Lower leg skin (tissue), 4 donors: ENCODE results near the gene NPB. TPM values are rescaled to one million over a fixed set of nuclear protein-coding genes. Genes with fewer than 3 reads are reported as not detected.

Source experiments
- DNase-seq, 2 donors: peaks; one replicate each; pipeline ENCODE4 v3.0.0-alpha.2; 2019; ENCODE audit warnings: low spot score in 2 of 2
- H3K4me3 ChIP-seq: fragments of 200-600 bp; sonication (generic); 2 replicates; pipeline ENCODE4 v1.5.1; 2017; ENCODE audit warnings: mild to moderate bottlenecking, low read depth; ENCODE audit not compliant: poor library complexity, severe bottlenecking
- CTCF ChIP-seq, 3 donors: fragments of 450-650 bp; IDR thresholded peaks; one replicate each; pipeline ENCODE4 v1.5.1; 2016; ENCODE audit warnings: antibody characterized with exemption in 3 of 3, mild to moderate bottlenecking in 3 of 3, moderate library complexity in 2 of 3
- POLR2A ChIP-seq, 2 donors: fragments of 450-650 bp; IDR thresholded peaks; one replicate each; pipeline ENCODE4 v1.6.1; 2016 to 2017; ENCODE audit warnings: antibody characterized with exemption in 2 of 2, mild to moderate bottlenecking in 1 of 2, moderate library complexity in 1 of 2
- WGBS, 2 donors: methylation state at CpG; one replicate each; pipeline ENCODE4 v1.1.5; 2018; 5-methylcytosine and 5-hydroxymethylcytosine counted together
- intact Hi-C: fragments of 100-400 bp; cut with DNase I; formaldehyde crosslinking; loops from one replicate; pipeline ENCODE4 v1.15.0; 2023; ENCODE audit warnings: low total_unique reads
- total RNA-seq, 4 donors: library from RNA; depleted of rRNA; stranded (reverse); fragments of >200 nt; gene quantifications; one replicate each; pipeline ENCODE4 v1.1.0, GENCODE V29; 2016

NPB gene
- total RNA-seq, 4 donors from 2014 or later, result 0.71 to 3.3 (median 2.0) TPM; not detected in 1

- WGBS, 2 donors, result 67 to 70% methylated on average over 18 of the region's 18 CpGs
These were observed 36.2 kb upstream of the NPB start for GRCh38 chr17:81865733-81866439.

DNA sequence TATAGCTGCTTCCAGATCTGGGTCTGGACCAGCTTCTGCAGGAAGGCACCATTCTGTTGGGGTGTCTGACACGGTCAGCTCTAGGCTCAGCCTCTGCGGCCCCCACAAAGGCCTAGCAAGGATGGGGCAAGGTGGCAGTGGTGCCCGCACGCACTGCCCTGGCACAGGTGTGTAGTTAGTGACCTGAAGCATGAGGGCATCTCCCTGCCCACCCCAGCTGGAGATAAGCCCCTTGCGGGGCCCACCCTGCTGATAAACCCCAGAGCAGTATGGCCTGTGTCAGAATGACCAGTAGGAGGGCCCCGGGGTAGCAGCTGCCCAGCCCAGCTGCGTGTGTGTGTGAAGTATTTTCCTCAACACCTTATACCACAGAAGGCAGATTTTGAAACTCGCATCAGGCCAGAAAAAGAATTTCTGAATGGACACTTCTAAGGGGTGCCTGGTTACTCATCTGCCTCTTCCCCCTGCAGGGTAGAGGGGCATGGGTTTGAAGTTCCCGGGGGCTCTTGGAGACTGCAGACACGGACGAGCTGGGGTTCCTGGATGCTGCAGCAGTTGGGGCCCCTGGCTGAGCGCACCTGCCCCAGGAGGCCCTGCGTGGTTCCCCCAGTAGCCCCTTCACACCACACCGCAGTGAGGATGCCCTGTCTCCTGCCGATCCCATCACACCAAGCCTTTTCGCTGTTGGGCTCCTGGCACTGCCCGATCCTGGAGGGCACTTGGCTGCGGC, 35.4 kb upstream of the NPB start:
- TF ChIP-seq CTCF (IDR thresholded peaks at IDR 0.05), result no peak
- TF ChIP-seq POLR2A (IDR thresholded peaks at IDR 0.05), result no peak
- no peak for DNase-seq
- intact Hi-C loops, result no loop called here
- WGBS, 2 donors, result 68 to 77% methylated on average over 9 to 18 of the region's 18 CpGs
- no peak overlapping the region for H3K4me3 ChIP-seq

More at GRCh38 chr17:81865733-81866439, 36.2 kb upstream of the NPB start:
- no peak overlapping the region for H3K4me3 ChIP-seq
- intact Hi-C loops, result no loop called here
- peak in 1 of 2 donors; percentile 87 for DNase-seq
- TF ChIP-seq CTCF (IDR thresholded peaks at IDR 0.05), result no peak
- no peak for TF ChIP-seq POLR2A (IDR thresholded peaks at IDR 0.05)

DNA sequence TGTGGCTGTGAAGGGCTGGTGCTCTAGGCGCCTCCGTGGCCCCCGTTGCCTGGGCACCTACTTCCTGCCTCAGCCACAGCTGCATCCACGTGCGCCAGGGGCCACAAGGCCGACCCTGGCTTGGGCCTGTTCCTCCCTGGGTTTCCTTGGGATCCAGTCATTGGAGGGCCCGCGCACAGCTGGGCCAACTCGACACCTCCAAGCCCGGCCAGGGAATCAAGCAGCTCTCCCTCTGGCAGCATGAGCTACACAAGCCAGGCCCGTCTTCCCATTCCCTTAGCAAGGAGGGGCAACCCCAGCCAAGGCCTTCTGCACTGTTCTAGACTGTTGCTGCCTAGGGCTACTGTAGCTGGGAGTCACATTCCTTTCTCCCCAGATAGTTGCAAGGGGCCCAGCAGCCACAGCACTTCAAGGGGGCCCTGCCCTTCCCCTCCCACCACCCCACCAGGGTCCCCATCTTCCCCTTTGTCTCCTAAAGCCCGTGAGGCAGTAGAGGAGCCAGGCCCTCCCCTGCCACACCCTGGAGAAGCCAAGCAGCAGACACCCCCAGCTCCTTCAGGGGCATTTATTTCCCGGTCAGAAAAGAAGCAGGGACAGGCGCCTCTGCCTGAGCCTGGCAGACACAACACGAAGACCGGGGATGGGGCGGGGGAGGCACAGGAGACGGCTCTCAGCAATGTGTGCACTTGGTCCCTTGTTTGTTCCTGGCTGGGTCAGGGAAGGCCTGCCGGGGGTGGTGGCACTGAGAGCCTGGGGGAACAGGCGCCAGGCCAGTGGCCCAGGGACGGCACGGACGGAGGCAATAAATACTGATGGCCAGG, 34.7 kb upstream of the NPB start:
- no peak for TF ChIP-seq CTCF (IDR thresholded peaks at IDR 0.05)
- no peak for TF ChIP-seq POLR2A (IDR thresholded peaks at IDR 0.05)
- intact Hi-C loops, result no loop called here
- no peak overlapping the region for H3K4me3 ChIP-seq
- 38 to 44% methylated on average over 17 to 18 of the region's 23 CpGs for WGBS, 2 donors
- no peak for DNase-seq

- TF ChIP-seq POLR2A (IDR thresholded peaks at IDR 0.05), result no peak
- no peak for TF ChIP-seq CTCF (IDR thresholded peaks at IDR 0.05)
- 73 to 74% methylated on average over 9 to 26 of the region's 28 CpGs for WGBS, 2 donors
- no peak overlapping the region for H3K4me3 ChIP-seq
- intact Hi-C loops, result no loop called here
- DNase-seq, result no peak
These were observed 33.9 kb upstream of the NPB start for GRCh38 chr17:81867991-81868673.

GRCh38 chr17:81868674-81869220, 33.3 kb upstream of the NPB start:
- WGBS, 2 donors, result 74 to 76% methylated on average over 23 to 26 of the region's 30 CpGs
- intact Hi-C loops, result no loop called here
- no peak for DNase-seq
- no peak overlapping the region for H3K4me3 ChIP-seq
- TF ChIP-seq CTCF (IDR thresholded peaks at IDR 0.05) (no peak), POLR2A (IDR thresholded peaks at IDR 0.05) (no peak)
